Breast epithelium (tissue), 4 donors: ENCODE measurements around the gene EBF3. TPM values are rescaled to one million over a fixed set of nuclear protein-coding genes. Genes with fewer than 3 reads are reported as not detected.

Source experiments
- DNase-seq, 2 donors: peaks; one replicate each; pipeline ENCODE4 v3.0.0-alpha.2; 2019; ENCODE audit warnings: low spot score in 2 of 2
- H3K27ac ChIP-seq, 2 donors: fragments of 200-600 bp; sonication (generic) in 1 of 2; one replicate each; pipeline ENCODE4 v1.5.1; 2016 to 2019; ENCODE audit warnings: mild to moderate bottlenecking in 1 of 2
- H3K27me3 ChIP-seq, 2 donors: fragments of 200-600 bp; sonication (generic) in 1 of 2; one replicate each; pipeline versions ENCODE4 v1.5.1 to v1.6.0; 2017 to 2019; ENCODE audit warnings: control low read depth in 1 of 2, mild to moderate bottlenecking in 1 of 2
- H3K36me3 ChIP-seq: fragments of 200-600 bp; one replicate; pipeline ENCODE4 v1.5.1; 2019
- H3K4me1 ChIP-seq, 2 donors: fragments of 200-600 bp; sonication (generic); one replicate each; pipeline ENCODE4 v1.5.1; 2016 to 2019; ENCODE audit warnings: control low read depth in 1 of 2
- H3K4me3 ChIP-seq, 3 donors: fragments of 200-600 bp; sonication (generic); 1 replicate in 2 of 3; 2 replicates in 1 of 3; pipeline ENCODE4 v1.5.1; 2016 to 2019; ENCODE audit warnings: mild to moderate bottlenecking in 3 of 3, moderate library complexity in 2 of 3
- H3K9me3 ChIP-seq, 2 donors: fragments of 200-600 bp; sonication (generic) in 1 of 2; one replicate each; pipeline ENCODE4 v1.5.1; 2016 to 2019; ENCODE audit warnings: control low read depth in 1 of 2
- CTCF ChIP-seq, 3 donors: fragments of 450-650 bp; IDR thresholded peaks; one replicate each; pipeline ENCODE4 v1.5.1; 2016 to 2017; ENCODE audit warnings: antibody characterized with exemption in 3 of 3, mild to moderate bottlenecking in 3 of 3, moderate library complexity in 3 of 3
- POLR2A ChIP-seq: fragments of 450-650 bp; IDR thresholded peaks from one replicate; pipeline ENCODE4 v1.6.1; 2016; ENCODE audit warnings: antibody characterized with exemption, mild to moderate bottlenecking, moderate library complexity
- POLR2AphosphoS5 ChIP-seq, 3 donors: sonication (generic); formaldehyde crosslinking; IDR thresholded peaks; one replicate each; pipeline ENCODE4 v1.6.1; 2017; ENCODE audit warnings: antibody characterized with exemption in 3 of 3
- intact Hi-C: fragments of 100-400 bp; cut with DNase I; formaldehyde crosslinking; loops from one replicate; pipeline ENCODE4 v1.15.1; 2023; ENCODE audit warnings: low total_unique reads
- total RNA-seq, 3 donors: library from RNA; depleted of rRNA; stranded (reverse); fragments of >200 nt; gene quantifications; one replicate each; pipeline ENCODE4 v1.1.0, GENCODE V29; 2016

EBF3 gene
- total RNA-seq, 3 donors from 2014 or later: 4.2 to 28.0 (median 6.6) TPM

DNA sequence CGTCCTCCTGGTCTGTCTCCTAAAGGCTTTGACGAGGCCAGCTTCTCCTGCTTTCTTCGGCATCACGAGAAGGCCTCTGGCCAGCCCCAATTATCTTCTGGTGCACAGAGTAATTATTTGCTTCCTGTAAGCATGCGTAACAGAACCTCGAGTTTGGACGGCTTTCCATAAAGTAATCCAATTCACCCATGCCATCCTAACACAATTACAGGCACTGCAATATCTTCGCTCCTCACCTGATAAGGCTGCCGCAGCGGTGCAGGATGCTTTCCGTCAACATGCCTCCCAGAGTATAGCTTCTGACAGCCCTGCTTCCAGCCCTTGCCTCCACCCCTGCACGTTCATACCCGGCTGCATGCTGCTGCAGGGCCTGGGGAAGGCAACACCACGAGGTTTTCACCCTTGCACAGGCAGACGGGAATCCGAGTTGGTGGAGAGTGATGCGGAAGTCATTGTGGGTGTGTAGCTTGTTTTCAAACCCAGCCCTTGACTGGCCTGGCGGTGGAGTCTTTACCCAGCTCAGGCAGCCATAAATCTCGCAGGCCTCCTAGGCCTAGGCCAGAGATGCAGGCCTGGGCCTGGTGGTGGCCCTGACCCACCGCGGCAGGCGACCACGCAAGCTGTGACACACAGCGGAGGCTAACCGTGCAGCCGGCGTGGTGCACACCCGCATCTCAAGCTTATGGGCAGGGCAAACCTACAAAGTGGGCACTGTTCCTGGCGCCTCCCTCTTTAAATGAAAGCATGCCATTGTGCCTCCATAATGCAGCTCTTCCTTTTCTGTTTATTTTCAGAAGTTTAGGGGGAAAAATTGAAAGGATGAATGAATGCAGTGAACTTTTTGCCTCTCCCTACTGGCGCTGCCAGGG lies 12.7 kb downstream of the EBF3 start:
- no peaks in the 10 kb centered on the region for H3K9me3 ChIP-seq
- H3K36me3 ChIP-seq: no peaks in the 10 kb centered on the region
- H3K27ac ChIP-seq: peak overlapping the region in 1 of 2 donors; percentile 52
- H3K27me3 ChIP-seq: peaks cover 0 to 14% of the 10 kb centered on the region in 2 donors
- TF ChIP-seq CTCF (IDR thresholded peaks at IDR 0.05) (no peak), POLR2AphosphoS5 (IDR thresholded peaks at IDR 0.05) (no peak), POLR2A (no peak)
- no peaks in the 10 kb centered on the region for H3K4me1 ChIP-seq
- no peak overlapping the region for H3K4me3 ChIP-seq
- intact Hi-C loops: no loop called here
- peak in 1 of 2 donors; percentile 42 for DNase-seq

DNA sequence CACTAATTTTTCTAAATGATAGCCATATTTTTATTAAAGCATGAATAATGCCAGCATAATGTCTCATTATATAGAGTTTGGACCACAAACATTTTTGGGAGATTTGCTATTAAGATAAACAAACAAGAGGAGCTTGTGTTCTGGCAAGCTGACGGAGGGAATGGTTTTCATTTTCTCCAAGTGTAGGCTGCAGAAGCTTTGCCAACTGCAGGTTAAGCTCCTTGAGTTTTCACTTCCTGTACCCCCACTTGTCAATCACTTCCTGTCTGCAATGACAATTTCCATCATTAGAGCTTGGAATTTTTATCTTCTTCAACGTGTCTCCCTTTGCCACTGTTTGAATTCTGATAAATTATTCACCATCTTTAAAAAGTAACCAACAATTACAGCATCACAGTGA lies 13.4 kb downstream of the EBF3 start:
- TF ChIP-seq POLR2AphosphoS5 (IDR thresholded peaks at IDR 0.05): no peak
- TF ChIP-seq CTCF (IDR thresholded peaks at IDR 0.05): no peak
- no peaks in the 10 kb centered on the region for H3K36me3 ChIP-seq
- no peaks in the 10 kb centered on the region for H3K4me1 ChIP-seq
- H3K27me3 ChIP-seq: peaks cover 0 to 9% of the 10 kb centered on the region in 2 donors
- intact Hi-C loops: no loop called here
- no peaks in the 10 kb centered on the region for H3K9me3 ChIP-seq
- no peak overlapping the region for H3K4me3 ChIP-seq
- H3K27ac ChIP-seq: peak overlapping the region in 1 of 2 donors; percentile 52
- DNase-seq: no peak

DNA sequence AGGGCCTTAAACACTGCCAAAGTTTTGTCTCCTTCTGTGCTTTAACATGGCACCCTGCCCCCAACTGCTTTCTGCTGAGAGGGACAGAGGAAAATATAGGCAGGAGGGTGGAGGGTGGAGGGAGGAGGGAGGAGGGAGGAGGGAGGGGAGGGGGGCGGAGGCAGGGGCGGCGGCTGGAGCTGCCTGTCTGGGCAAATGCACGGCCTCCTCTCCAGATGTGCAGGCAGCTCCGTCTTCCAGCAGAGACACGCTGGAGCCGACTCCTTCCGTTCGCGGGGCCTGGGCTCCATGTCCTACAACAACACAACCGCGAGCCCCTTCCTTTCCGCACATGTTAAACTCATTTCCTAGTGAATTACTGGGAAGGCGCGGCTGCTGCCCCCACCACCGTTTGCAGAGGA lies 14.2 kb downstream of the EBF3 start:
- peak in 1 of 2 donors; percentile 48 for DNase-seq
- TF ChIP-seq POLR2A (no peak), CTCF (IDR thresholded peaks at IDR 0.05) (no peak), POLR2AphosphoS5 (IDR thresholded peaks at IDR 0.05) (no peak)
- intact Hi-C loops: no loop called here
- peak overlapping the region in 1 of 3 donors; percentile 22 for H3K4me3 ChIP-seq
- peak overlapping the region in 1 of 2 donors; percentile 48 for H3K27ac ChIP-seq
- no peaks in the 10 kb centered on the region for H3K9me3 ChIP-seq
- no peaks in the 10 kb centered on the region for H3K36me3 ChIP-seq
- H3K4me1 ChIP-seq: no peaks in the 10 kb centered on the region
- H3K27me3 ChIP-seq: peaks cover 0 to 7% of the 10 kb centered on the region in 2 donors

DNA sequence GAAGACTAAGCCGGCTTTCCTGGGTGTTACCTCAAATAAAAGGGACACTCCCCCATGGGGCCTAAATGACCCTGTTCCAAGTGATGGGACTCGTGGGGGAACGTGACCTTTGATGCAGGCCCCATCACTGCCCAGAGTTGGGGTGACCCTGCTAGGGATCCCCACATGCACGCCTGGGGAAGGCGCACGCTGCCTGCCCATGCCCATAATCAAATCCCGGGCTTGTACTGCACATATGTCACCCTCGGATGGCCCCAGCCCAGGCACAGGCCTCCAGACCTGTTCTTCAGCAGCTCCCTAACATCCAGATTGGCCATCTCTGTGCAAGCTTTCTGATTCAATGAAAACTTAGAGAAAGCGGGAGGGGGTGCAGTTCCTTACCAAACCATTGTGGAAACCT lies 14.7 kb downstream of the EBF3 start:
- H3K36me3 ChIP-seq: no peaks in the 10 kb centered on the region
- no peak overlapping the region for H3K4me3 ChIP-seq
- peak overlapping the region in 1 of 2 donors; percentile 48 for H3K27ac ChIP-seq
- peaks cover 0 to 8% of the 10 kb centered on the region in 2 donors for H3K27me3 ChIP-seq
- no peak for DNase-seq
- H3K9me3 ChIP-seq: no peaks in the 10 kb centered on the region
- TF ChIP-seq CTCF (IDR thresholded peaks at IDR 0.05): no peak
- H3K4me1 ChIP-seq: no peaks in the 10 kb centered on the region
- intact Hi-C loops: no loop called here

DNA sequence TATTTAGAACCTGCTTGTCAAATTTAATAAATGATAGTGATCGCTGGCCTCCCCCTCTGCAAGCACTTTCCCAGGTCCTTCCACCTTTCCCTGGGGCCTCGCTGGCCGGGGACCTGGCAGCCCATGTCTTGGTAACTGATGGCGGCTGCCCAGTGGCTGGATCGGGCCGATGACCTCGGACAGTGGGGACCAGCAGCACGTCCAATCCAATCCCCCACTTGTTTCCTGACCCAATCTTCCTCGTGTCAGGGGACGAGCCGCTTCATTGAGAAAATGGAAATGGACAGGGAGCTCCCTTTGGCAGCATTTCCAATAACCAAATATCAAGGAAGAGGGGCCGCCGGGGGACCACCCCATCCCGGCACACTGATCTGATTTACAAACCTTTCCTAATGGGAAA lies 17.2 kb downstream of the EBF3 start:
- no peak overlapping the region for H3K4me3 ChIP-seq
- no peaks in the 10 kb centered on the region for H3K4me1 ChIP-seq
- TF ChIP-seq CTCF (IDR thresholded peaks at IDR 0.05) (no peak), POLR2AphosphoS5 (IDR thresholded peaks at IDR 0.05) (no peak), POLR2A (no peak)

More for the DNA sequence above, 17.2 kb downstream of the EBF3 start:
- intact Hi-C loops: no loop called here
- H3K36me3 ChIP-seq: no peaks in the 10 kb centered on the region
- no peaks in the 10 kb centered on the region for H3K9me3 ChIP-seq
- peak overlapping the region in 1 of 2 donors; percentile 73 for H3K27ac ChIP-seq
- no peak for DNase-seq
- H3K27me3 ChIP-seq: peaks cover 0 to 9% of the 10 kb centered on the region in 2 donors
